ENCODE results near the gene KMT2C.

DNA sequence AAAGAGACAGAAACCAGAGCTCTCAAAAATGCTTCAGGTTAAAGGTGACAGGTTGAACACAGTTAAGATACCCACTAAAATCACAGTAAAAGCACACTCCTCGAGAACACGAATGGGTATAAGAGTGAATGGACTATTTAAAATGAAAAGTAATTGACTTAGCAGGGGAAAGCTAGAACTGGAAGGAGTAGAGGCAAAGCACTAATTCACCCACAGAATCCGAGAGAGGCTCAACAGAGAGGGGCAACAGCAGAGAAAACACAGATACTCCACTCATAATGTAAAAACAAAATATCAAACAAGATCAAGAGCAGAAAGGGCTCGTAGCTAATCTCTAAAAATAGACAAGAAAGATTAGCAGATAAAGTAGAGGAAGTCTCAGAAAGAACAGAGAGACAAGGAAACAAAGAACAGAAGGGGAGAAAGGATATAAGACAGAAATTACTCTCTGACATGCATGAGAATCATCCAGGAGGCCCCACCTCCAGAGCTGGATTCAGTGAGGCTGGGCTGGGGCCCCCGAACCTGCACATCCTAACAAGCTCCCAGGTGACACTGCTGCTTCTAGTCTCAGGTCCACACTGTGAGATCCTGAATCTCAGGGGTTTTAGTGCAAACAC, 292.7 kb downstream of the KMT2C start:
- TF ChIP-seq, protein P1, sequence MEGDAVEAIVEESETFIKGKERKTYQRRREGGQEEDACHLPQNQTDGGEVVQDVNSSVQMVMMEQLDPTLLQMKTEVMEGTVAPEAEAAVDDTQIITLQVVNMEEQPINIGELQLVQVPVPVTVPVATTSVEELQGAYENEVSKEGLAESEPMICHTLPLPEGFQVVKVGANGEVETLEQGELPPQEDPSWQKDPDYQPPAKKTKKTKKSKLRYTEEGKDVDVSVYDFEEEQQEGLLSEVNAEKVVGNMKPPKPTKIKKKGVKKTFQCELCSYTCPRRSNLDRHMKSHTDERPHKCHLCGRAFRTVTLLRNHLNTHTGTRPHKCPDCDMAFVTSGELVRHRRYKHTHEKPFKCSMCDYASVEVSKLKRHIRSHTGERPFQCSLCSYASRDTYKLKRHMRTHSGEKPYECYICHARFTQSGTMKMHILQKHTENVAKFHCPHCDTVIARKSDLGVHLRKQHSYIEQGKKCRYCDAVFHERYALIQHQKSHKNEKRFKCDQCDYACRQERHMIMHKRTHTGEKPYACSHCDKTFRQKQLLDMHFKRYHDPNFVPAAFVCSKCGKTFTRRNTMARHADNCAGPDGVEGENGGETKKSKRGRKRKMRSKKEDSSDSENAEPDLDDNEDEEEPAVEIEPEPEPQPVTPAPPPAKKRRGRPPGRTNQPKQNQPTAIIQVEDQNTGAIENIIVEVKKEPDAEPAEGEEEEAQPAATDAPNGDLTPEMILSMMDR (IDR thresholded peaks at IDR 0.05) = no peak
- TF ChIP-seq EP300 (IDR thresholded peaks at IDR 0.05) = no peak
